A673 (cell line): ENCODE data around the gene CBY3. TPM values are rescaled to one million over a fixed set of nuclear protein-coding genes. Genes with fewer than 3 reads are reported as not detected.
"Not testable (repeated sequence)": the region's sequence is repeated elsewhere in the genome, so short reads cannot be mapped to it uniquely, and the experiment has no call there.

Experiments used
- BruUV-seq: library from RNA; stranded (reverse); fragments of 400-500 nt; replicated peaks from 2 replicates; lab custom pipeline; 2021; lab: Mats Ljungman, UMichigan
- CTCF ChIA-PET: fragments of 300-600 bp; sonication (Branson Sonifier 250); formaldehyde crosslinking; loops from one replicate; lab custom pipeline; 2022; ENCODE audit warnings: antibody characterized with exemption; lab: Charles Lee
- POLR2A ChIA-PET: fragments of 300-600 bp; sonication (Branson Sonifier 250); formaldehyde crosslinking; loops from one replicate; lab custom pipeline; 2022; ENCODE audit warnings: antibody characterized with exemption; ENCODE audit not compliant: low non-redundant PET; lab: Charles Lee
- DNase-seq: peaks from one replicate; pipeline ENCODE4 v3.0.0-alpha.2; 2015; ENCODE audit warnings: low spot score
- H3K27ac ChIP-seq: fragments of 200-600 bp; sonication (generic); 2 replicates; pipeline ENCODE4 v1.5.1; 2016; ENCODE audit warnings: mixed run types, low read depth, mild to moderate bottlenecking, mixed read lengths, antibody characterized with exemption, low read length; ENCODE audit not compliant: poor library complexity, severe bottlenecking
- H3K27me3 ChIP-seq: fragments of 200-600 bp; sonication (generic); replicated peaks from 2 replicates; pipeline ENCODE4 v1.6.1; 2017; ENCODE audit warnings: mixed run types, low read depth, mild to moderate bottlenecking, mixed read lengths, antibody characterized with exemption, low read length; ENCODE audit not compliant: insufficient read depth, poor library complexity
- H3K36me3 ChIP-seq: fragments of 200-600 bp; sonication (generic); 2 replicates; pipeline ENCODE4 v1.6.1; 2016; ENCODE audit warnings: mixed run types, mild to moderate bottlenecking, mixed read lengths, antibody characterized with exemption, low read length; ENCODE audit not compliant: insufficient read depth, poor library complexity, severe bottlenecking
- H3K4me1 ChIP-seq: fragments of 200-600 bp; sonication (generic); 2 replicates; pipeline ENCODE4 v1.6.1; 2017; ENCODE audit warnings: mixed run types, mild to moderate bottlenecking, mixed read lengths, antibody characterized with exemption, low read length; ENCODE audit not compliant: insufficient read depth, poor library complexity, severe bottlenecking
- H3K4me3 ChIP-seq: fragments of 200-600 bp; sonication (generic); 2 replicates; pipeline ENCODE4 v1.5.1; 2016; ENCODE audit warnings: low read depth, mixed run types, mild to moderate bottlenecking, mixed read lengths, low read length; ENCODE audit not compliant: poor library complexity, severe bottlenecking
- H3K9me3 ChIP-seq: fragments of 200-600 bp; sonication (generic); 2 replicates; pipeline ENCODE4 v1.6.1; 2016; ENCODE audit warnings: mixed run types, low read depth, mild to moderate bottlenecking, mixed read lengths, antibody characterized with exemption, low read length; ENCODE audit not compliant: poor library complexity, severe bottlenecking
- intact Hi-C: fragments of 100-400 bp; cut with micrococcal nuclease; formaldehyde crosslinking; loops from one replicate; pipeline ENCODE4 v1.10.0; 2022; ENCODE audit not compliant: unreplicated experiment
- total RNA-seq: library from RNA; stranded (reverse); gene quantifications from 2 replicates; pipeline ENCODE4 v1.2.3, GENCODE V29; 2021

Gene CBY3
- total RNA-seq, 1 experiment from 2014 or later: not detected

DNA sequence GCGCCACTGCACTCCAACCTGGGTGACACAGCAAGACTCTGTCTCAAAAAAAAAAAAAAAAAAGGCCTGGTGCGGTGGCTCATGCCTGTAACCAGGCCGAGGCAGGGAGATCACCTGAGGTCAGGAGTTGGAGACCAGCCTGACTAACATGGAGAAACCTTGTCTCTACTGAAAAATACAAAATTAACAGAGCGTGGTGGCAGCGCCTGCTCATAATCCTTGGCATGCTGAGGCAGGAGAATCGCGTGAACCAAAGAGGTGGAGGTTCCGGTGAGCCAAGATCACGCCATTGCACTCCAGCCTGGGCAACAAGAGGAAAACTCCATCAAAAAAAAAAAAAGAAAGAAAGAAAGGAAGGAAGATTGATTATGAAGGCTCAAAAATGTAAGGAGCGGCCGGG, 41.5 kb downstream of the CBY3 start:
- H3K27ac ChIP-seq, H3K4me1 ChIP-seq, H3K27me3 ChIP-seq, CTCF ChIA-PET, H3K4me3 ChIP-seq, H3K36me3 ChIP-seq, POLR2A ChIA-PET, H3K9me3 ChIP-seq, DNase-seq, intact Hi-C loops, BruUV-seq: not testable (repeated sequence)

GRCh38 chr5:179634370-179635172, 46.3 kb downstream of the CBY3 start:
- CTCF ChIA-PET, H3K4me3 ChIP-seq, intact Hi-C loops: not testable (repeated sequence)

GRCh38 chr5:179633501-179634369, 47.1 kb downstream of the CBY3 start:
- H3K9me3 ChIP-seq, H3K4me1 ChIP-seq, DNase-seq, H3K36me3 ChIP-seq, POLR2A ChIA-PET, H3K27me3 ChIP-seq, CTCF ChIA-PET, BruUV-seq, intact Hi-C loops, H3K27ac ChIP-seq: not testable (repeated sequence)
- H3K4me3 ChIP-seq: peak overlapping the region; percentile 41

More at GRCh38 chr5:179634370-179635172, 46.3 kb downstream of the CBY3 start:
- H3K36me3 ChIP-seq, DNase-seq, POLR2A ChIA-PET, H3K9me3 ChIP-seq, H3K4me1 ChIP-seq, BruUV-seq, H3K27ac ChIP-seq, H3K27me3 ChIP-seq: not testable (repeated sequence)

Other genes with a start within 250 kb of the CBY3 start
- 41.4 and 45.2 TPM in 2 replicates for gene RUFY1, start 130.5 kb downstream of the CBY3 start, total RNA-seq
- 918 and 972 TPM in 2 replicates for gene HNRNPH1, start 57.4 kb downstream of the CBY3 start, total RNA-seq
- 598 and 609 TPM in 2 replicates for gene CANX, start 17.9 kb upstream of the CBY3 start, total RNA-seq
- gene MAML1, start 51.8 kb upstream of the CBY3 start, total RNA-seq: 34.3 and 34.4 TPM in 2 replicates
- 0.58 and 1.5 TPM in 2 replicates for gene LTC4S, start 113.0 kb upstream of the CBY3 start, total RNA-seq
- 59.5 and 63.9 TPM in 2 replicates for gene MGAT4B, start 125.8 kb upstream of the CBY3 start, total RNA-seq
- 84.1 and 105 TPM in 2 replicates for gene SQSTM1, start 139.9 kb upstream of the CBY3 start, total RNA-seq
- 29.9 and 31.3 TPM in 2 replicates for gene MRNIP, start 177.8 kb upstream of the CBY3 start, total RNA-seq
- gene TBC1D9B, start 226.9 kb upstream of the CBY3 start, total RNA-seq: 68.2 and 77.0 TPM in 2 replicates